AG08395 (cell line): ENCODE results near the gene ALDH1B1.

Experiments
- DNase-seq: peaks from one replicate; pipeline ENCODE4 v3.0.0; 2012; ENCODE audit warnings: mixed read lengths, low spot score

Gene ALDH1B1

DNA sequence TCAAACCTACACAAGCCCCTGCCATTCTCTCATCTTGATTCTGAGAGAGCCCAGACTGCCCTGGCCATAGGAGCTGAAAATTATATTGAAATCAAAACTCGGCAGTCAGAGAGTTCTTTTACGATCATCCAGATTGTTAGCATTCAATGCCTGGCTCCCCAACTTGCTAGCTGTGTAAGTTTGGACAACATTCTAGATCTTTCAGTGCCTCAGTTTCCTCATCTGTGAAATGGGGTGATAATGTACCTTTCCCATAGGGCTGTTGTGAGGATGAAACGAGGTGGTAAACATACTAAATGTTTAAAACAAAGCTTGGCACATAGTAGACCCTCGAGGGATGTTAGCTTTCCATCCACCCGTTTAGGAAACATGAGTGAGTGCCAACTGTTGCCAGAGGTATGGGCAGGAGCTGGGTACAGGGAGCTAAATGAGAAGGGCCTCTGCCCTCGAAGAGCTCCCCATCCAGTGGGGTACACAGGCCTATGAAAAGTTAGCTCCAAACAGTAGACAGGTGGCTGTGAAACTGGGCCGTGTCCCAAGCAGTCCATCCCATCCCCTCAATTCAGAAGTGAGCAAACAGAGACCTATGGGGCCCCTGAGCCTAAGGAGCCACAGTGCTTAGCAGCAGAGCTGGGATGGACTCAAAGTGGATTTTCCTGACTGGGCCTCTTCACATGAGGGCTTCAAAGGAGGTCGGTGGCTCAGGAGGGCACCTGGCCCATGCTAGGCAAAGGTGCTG lies 49.0 kb downstream of the ALDH1B1 start:
- DNase-seq, result no peak

DNA sequence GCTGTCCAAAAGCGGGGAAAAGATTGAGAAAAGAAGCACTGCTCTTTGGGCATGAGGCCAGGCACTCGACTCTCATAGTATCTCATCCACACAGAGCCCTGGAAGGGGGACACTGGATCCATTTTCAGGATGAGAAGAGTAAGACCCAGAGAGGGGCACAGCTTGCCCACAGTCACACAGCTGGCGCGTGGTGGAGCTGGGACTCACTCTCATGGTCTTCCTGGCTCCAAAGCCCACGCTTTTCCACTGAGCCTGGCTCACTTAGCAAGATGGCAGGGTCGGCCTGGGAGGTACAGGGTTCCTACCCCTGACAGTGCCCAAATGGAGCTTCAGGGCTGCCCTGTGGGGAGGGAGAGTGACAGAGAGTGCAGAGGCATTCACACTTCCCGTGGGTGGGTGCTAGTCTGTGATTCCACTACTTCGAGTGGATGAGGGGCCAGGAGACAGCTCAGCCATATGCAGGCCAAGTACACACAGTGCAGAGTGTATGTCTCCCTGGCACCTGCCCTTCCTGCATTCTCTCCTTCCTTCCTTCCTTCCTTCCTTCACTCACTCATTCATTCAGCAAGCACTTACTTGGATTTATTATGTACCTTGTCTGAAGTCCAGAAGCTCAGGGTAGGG lies 50.1 kb downstream of the ALDH1B1 start:
- no peak for DNase-seq

DNA sequence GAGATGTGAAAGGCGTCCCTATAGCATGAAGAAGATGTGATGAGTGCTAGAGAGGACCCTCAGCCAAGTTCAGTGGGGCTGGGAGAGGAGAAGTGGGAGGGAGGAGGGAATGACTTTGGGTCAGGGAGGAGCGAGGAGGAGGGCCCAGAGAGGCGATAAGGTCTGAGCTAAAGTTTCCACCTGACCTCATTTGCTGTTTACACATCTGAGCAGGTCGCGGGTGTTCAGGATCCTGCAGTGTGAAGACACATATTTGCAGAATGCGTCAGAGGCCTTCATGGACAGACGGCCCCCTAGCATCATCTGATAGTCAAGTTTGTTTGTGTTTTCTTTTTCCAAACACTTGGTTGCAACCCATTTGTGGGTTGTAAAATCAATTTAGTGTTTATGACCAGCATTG lies 50.7 kb downstream of the ALDH1B1 start:
- DNase-seq, result peak; percentile 24

DNA sequence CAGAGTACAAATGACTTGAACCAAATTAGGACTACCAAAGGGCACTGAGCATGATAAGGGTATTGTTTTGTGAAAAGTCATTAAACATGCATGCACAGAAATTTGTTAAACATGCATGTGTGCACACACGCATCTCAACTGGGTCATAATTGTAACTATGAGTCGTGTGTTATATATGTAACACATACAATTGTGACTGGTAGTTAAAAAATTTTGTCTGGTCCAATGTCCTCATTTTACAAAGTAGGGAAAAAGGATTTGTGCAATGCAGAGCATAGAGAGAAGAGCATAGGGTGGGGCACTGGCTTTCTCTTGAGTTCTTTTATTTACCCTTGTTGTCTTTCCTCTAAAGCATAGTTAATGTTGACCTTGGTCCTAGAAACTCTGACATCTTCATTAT lies 51.1 kb downstream of the ALDH1B1 start:
- no peak for DNase-seq

DNA sequence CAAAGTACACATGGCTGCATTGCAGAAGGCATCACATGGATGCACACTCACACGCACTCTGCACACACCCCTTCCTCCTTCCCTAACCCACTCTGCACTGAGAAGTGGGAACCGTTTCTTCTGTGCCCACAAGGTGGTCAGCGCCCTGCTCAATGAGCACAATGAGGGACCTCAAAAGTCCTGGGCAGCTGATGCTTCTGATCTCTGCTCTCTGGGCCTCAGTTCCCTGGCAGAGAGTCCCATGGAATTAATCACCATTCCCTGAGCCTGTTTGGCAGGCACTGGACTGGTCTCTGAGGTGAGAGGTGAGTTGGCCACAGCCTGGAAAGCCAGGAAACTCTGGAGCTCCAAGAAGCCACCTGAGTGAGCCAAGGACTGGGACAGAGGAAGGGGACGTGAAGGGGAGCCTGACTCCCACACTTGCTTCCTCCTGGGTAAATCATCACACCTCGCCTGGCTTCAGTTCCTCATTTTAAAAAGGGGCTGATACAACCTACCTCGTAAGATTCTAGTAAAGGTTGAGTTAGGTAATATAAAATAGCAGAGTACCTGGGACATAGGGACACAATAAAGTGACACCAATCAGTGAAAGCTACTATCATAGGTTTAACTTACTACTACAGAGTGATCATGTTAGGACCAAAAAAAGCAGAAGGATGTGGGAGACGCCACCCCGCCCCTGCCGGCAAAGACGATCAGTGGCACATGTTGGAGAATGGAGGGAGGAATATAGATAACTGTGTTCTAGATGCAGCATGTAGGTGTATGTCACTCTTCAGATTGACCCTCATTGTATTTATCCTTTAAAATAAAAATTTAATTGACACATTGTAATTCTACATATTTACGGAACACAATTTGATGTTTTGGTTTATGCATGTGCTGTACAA lies 52.9 kb downstream of the ALDH1B1 start:
- DNase-seq, result no peak

DNA sequence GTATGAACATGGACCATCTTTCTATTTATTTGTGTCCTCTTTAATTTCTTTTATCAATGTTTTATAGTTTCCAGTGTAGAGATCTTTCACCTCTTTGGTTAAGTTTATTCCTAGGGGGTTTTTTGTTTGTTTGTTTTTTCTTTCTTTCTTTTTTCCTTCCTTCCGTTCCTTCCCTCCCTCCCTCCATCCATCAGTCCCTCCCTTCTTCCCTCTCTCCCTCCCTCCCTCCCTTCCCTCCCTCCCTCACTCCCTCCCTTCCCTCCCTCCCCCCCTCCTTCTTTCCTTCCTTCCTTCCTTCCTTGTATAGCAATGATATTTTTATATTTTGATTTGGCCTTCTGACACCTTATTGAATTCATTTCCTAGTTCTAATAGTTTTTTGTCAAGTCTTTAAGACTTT lies 55.2 kb downstream of the ALDH1B1 start:
- DNase-seq, result no peak
